Skeletal muscle tissue (tissue), 4 donors: ENCODE results near the gene IGIP. TPM values are rescaled to one million over a fixed set of nuclear protein-coding genes. Genes with fewer than 3 reads are reported as not detected.

Source experiments
- H3K27ac ChIP-seq: one replicate; pipeline ENCODE4 v1.7.0; 2013; ENCODE audit warnings: mild to moderate bottlenecking, low read depth, low read length, inconsistent platforms
- H3K27me3 ChIP-seq, 3 donors: one replicate each; pipeline ENCODE4 v1.7.0; 2013; ENCODE audit warnings: low read length in 3 of 3; ENCODE audit not compliant: control insufficient read depth in 3 of 3, insufficient read depth in 3 of 3
- H3K36me3 ChIP-seq, 3 donors: one replicate each; pipeline ENCODE4 v1.7.0; 2013; ENCODE audit warnings: low read length in 3 of 3; ENCODE audit not compliant: control insufficient read depth in 3 of 3, insufficient read depth in 3 of 3
- H3K4me1 ChIP-seq, 3 donors: one replicate each; pipeline ENCODE4 v1.7.0; 2013; ENCODE audit warnings: low read length in 3 of 3, mild to moderate bottlenecking in 3 of 3; ENCODE audit not compliant: control insufficient read depth in 3 of 3, insufficient read depth in 3 of 3
- H3K4me3 ChIP-seq, 3 donors: one replicate each; pipeline ENCODE4 v1.7.0; 2013; ENCODE audit warnings: low read length in 3 of 3
- H3K9ac ChIP-seq, 3 donors: one replicate each; pipeline ENCODE4 v1.7.0; 2013; ENCODE audit warnings: low read length in 3 of 3, mild to moderate bottlenecking in 3 of 3, moderate library complexity in 2 of 3, low read depth in 1 of 3
- H3K9me3 ChIP-seq, 3 donors: one replicate each; pipeline ENCODE4 v1.7.0; 2013; ENCODE audit warnings: low read length in 3 of 3; ENCODE audit not compliant: control insufficient read depth in 3 of 3
- total RNA-seq: library from RNA; depleted of rRNA; stranded (reverse); fragments of >200 nt; gene quantifications from one replicate; pipeline ENCODE4 v1.2.3, GENCODE V29; 2014
- donor health status: Osteomylitis.

IGIP gene
- total RNA-seq, 1 donor from 2014 or later, result 5.7 TPM

GRCh38 chr5:140111011-140111858 is 14.5 kb upstream of the IGIP start:
- H3K36me3 ChIP-seq, result no peaks in the 10 kb centered on the region
- no peak overlapping the region for H3K9ac ChIP-seq
- no peaks in the 10 kb centered on the region for H3K27me3 ChIP-seq
- no peak overlapping the region for H3K4me3 ChIP-seq
- peak overlapping the region; percentile 44 for H3K27ac ChIP-seq
- peaks cover 35 to 59% (median 51%) of the 10 kb centered on the region in 3 donors for H3K4me1 ChIP-seq
- H3K9me3 ChIP-seq, result no peaks in the 10 kb centered on the region

- Histone ChIP-seq H3K9me3 (no peaks in the 10 kb centered on the region), H3K4me3 (no peak overlapping the region)
Observed at GRCh38 chr5:140111859-140112551, 13.7 kb upstream of the IGIP start.

GRCh38 chr5:140112685-140113179 is 13.0 kb upstream of the IGIP start:
- Histone ChIP-seq H3K4me3 (peak overlapping the region in 2 of 3 donors; percentile 88 to 98), H3K9me3 (no peaks in the 10 kb centered on the region), H3K9ac (peak overlapping the region; percentile 2 to 90 (median 82)), H3K36me3 (no peaks in the 10 kb centered on the region), H3K27ac (peak overlapping the region; percentile 89), H3K4me1 (peaks cover 35 to 64% (median 55%) of the 10 kb centered on the region in 3 donors), H3K27me3 (no peaks in the 10 kb centered on the region)

More at GRCh38 chr5:140111859-140112551, 13.7 kb upstream of the IGIP start:
- no peaks in the 10 kb centered on the region for H3K27me3 ChIP-seq
- H3K9ac ChIP-seq, result peak overlapping the region; percentile 2 to 50 (median 34)
- no peaks in the 10 kb centered on the region for H3K36me3 ChIP-seq
- H3K4me1 ChIP-seq, result peaks cover 32 to 59% (median 51%) of the 10 kb centered on the region in 3 donors
- H3K27ac ChIP-seq, result peak overlapping the region; percentile 44

- peaks cover 38 to 66% (median 58%) of the 10 kb centered on the region in 3 donors for H3K4me1 ChIP-seq
Observed at GRCh38 chr5:140113180-140113698, 12.5 kb upstream of the IGIP start.

GRCh38 chr5:140113699-140114263 is 12.0 kb upstream of the IGIP start, which contains the start of gene PURA:
PURA (plus strand) TSS chr5:140114109; CDS start chr5:140114182, 73 bp downstream.
- Histone ChIP-seq H3K36me3 (no peaks in the 10 kb centered on the region), H3K27me3 (no peaks in the 10 kb centered on the region), H3K4me3 (peak within 1 kb of the TSS; percentile 84 to 98 (median 88)), H3K9ac (peak within 1 kb of the TSS; percentile 89 to 91 (median 90)), H3K4me1 (peaks cover 32 to 61% (median 56%) of the 10 kb centered on the region in 3 donors), H3K9me3 (no peaks in the 10 kb centered on the region), H3K27ac (peak within 1 kb of the TSS; percentile 89)

More at GRCh38 chr5:140113180-140113698, 12.5 kb upstream of the IGIP start:
- Histone ChIP-seq H3K9me3 (no peaks in the 10 kb centered on the region), H3K4me3 (peak overlapping the region; percentile 84 to 98 (median 88)), H3K9ac (peak overlapping the region; percentile 82 to 90 (median 89)), H3K27me3 (no peaks in the 10 kb centered on the region), H3K27ac (peak overlapping the region; percentile 89), H3K36me3 (no peaks in the 10 kb centered on the region)

- H3K9ac ChIP-seq, result peak overlapping the region; percentile 80 to 91 (median 90)
- H3K4me3 ChIP-seq, result peak overlapping the region; percentile 82 to 98 (median 88)
- peaks cover 27 to 57% (median 48%) of the 10 kb centered on the region in 3 donors for H3K4me1 ChIP-seq
Observed at GRCh38 chr5:140114341-140115185, 11.2 kb upstream of the IGIP start.

GRCh38 chr5:140115186-140115500 is 10.6 kb upstream of the IGIP start:
- Histone ChIP-seq H3K9ac (peak overlapping the region; percentile 80 to 91 (median 90)), H3K4me3 (peak overlapping the region; percentile 82 to 98 (median 88)), H3K27me3 (no peaks in the 10 kb centered on the region), H3K4me1 (peaks cover 27 to 57% (median 46%) of the 10 kb centered on the region in 3 donors), H3K27ac (peak overlapping the region; percentile 89), H3K36me3 (no peaks in the 10 kb centered on the region), H3K9me3 (no peaks in the 10 kb centered on the region)

More at GRCh38 chr5:140114341-140115185, 11.2 kb upstream of the IGIP start:
- Histone ChIP-seq H3K27ac (peak overlapping the region; percentile 89), H3K27me3 (no peaks in the 10 kb centered on the region), H3K9me3 (no peaks in the 10 kb centered on the region), H3K36me3 (no peaks in the 10 kb centered on the region)

- H3K4me3 ChIP-seq, result peak overlapping the region in 1 of 3 donors; percentile 37
- no peaks in the 10 kb centered on the region for H3K27me3 ChIP-seq
- no peaks in the 10 kb centered on the region for H3K36me3 ChIP-seq
- H3K27ac ChIP-seq, result no peak overlapping the region
- peaks cover 27 to 50% (median 46%) of the 10 kb centered on the region in 3 donors for H3K4me1 ChIP-seq
- H3K9me3 ChIP-seq, result no peaks in the 10 kb centered on the region
- peak overlapping the region in 1 of 3 donors; percentile 16 for H3K9ac ChIP-seq
Observed at GRCh38 chr5:140116716-140117115, 9.0 kb upstream of the IGIP start.

GRCh38 chr5:140117523-140117922 is 8.2 kb upstream of the IGIP start:
- no peak overlapping the region for H3K27ac ChIP-seq
- H3K4me1 ChIP-seq, result peaks cover 27 to 41% (median 38%) of the 10 kb centered on the region in 3 donors

More at GRCh38 chr5:140117523-140117922, 8.2 kb upstream of the IGIP start:
- Histone ChIP-seq H3K4me3 (no peak overlapping the region), H3K9me3 (no peaks in the 10 kb centered on the region), H3K9ac (peak overlapping the region in 1 of 3 donors; percentile 16), H3K27me3 (no peaks in the 10 kb centered on the region), H3K36me3 (no peaks in the 10 kb centered on the region)
